GM19324 (cell line): ENCODE results near the gene RPS14.
A peak's percentile ranks its signal among the peaks of the same experiment; 100 is the strongest.
"Not testable (repeated sequence)": the region's sequence is repeated elsewhere in the genome, so short reads cannot be mapped to it uniquely, and the experiment has no call there.

Experiments used
- ATAC-seq: cut with Tn5 transposase; IDR thresholded peaks from one replicate; pipeline ENCODE4 v1.9.1; 2021; ENCODE audit warnings: mild to moderate bottlenecking, moderate library complexity; ENCODE audit not compliant: unreplicated experiment, low FRiP score

Gene RPS14

GRCh38 chr5:150481972-150482406, 32.5 kb upstream of the RPS14 start:
- ATAC-seq, result no peak

GRCh38 chr5:150481708-150481965, 32.1 kb upstream of the RPS14 start:
- no peak for ATAC-seq

DNA sequence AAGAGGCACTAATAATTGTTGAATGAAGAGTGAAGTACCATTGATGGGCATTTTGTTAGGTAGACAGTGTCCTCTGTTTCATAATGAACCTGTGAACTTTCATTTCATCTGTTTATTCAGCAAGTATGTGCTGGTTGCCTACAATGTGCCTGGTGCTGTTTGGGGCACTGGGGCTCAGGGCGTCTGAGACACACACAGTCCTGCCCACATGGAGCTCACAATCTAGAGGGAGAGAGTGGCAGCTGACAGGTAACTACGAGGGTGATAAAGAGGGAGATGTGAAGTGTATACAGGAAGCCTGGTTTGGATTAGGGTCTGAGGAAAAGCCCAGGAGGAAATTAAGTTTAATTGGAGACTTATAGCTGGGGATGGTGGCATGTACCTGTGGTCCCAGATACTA, 29.9 kb upstream of the RPS14 start:
- no peak for ATAC-seq

GRCh38 chr5:150476568-150476967, 27.0 kb upstream of the RPS14 start:
- ATAC-seq, result not testable (repeated sequence)

DNA sequence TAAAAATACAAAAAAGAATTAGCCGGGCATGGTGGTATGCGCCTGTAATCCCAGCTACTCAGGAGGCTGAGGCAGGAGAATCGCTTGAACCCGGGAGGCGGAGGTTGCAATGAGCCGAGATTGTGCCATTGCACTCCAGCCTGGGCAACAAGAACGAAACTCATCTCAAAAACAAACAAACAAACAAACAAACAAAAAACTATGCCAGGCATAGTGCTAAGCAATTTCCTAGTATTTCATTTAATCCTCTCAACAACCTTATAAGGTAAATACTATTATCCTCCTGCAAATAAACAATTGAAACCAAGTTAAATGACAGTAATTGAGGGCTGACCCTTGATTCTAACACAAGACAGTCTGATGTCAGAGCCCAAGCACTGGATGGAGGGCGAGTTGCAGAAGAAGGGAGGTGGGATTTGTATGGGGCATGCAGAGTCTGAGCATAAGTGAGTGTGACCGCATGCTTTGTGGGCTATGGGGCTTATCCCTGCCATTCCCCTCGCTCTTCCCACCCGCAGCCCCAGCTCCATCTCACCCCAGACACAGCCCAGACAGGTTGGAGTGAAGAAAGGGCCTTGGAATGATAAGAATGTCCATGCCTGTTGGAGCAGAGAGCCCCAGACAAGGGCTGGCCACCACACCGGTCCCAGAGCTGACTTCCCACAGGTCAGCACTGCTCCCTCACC, 24.3 kb upstream of the RPS14 start:
- no peak for ATAC-seq

- no peak for ATAC-seq
These were observed 20.4 kb upstream of the RPS14 start for GRCh38 chr5:150469718-150470469.

GRCh38 chr5:150468206-150468605, 18.7 kb upstream of the RPS14 start:
- no peak for ATAC-seq

GRCh38 chr5:150465927-150466326, 16.4 kb upstream of the RPS14 start:
- ATAC-seq, result no peak

GRCh38 chr5:150464554-150465012, 15.0 kb upstream of the RPS14 start:
- ATAC-seq, result no peak

DNA sequence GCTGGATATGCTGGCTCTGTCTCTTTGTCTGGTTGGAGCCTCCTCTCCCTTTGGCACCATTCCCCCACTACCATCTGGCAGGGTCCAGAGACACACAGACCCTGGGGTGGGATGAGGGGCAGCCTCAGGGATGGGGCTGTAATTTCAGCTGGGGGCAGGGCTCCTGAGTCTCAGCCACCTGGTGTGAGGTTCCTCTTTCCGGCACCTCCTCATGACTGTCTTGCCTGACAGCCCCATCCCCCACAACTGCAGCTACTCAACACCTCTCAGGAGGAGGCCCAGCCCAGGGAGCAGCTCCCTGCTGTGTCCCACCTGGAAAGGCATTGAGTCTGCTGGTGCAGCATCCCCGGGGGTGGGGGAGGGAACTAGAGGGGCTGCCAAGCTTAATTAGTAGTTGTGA, 11.7 kb upstream of the RPS14 start:
- ATAC-seq, result peak; percentile 61

DNA sequence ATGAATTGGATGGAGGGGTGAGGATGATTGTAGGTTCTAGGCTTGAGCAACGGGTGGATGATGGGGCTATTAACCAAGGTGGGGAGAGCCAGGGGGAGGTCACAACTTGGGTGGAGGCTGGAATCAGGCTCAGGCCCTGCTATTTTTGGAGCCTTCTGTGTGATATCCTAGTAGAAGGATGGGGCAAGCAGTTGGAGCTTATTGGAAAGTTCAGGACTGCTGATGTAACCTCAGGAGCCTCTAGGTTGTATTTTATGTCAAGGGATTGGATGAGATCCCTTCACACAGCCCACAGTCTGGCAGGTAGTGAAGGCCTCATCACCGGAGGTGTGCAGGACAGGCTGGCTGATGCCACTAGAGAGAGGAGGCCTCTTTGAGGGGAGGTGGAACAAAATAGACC, 11.2 kb upstream of the RPS14 start:
- no peak for ATAC-seq

GRCh38 chr5:150458802-150459557, 9.4 kb upstream of the RPS14 start:
- peak; percentile 77 for ATAC-seq

GRCh38 chr5:150457562-150458240, 8.2 kb upstream of the RPS14 start:
- no peak for ATAC-seq

DNA sequence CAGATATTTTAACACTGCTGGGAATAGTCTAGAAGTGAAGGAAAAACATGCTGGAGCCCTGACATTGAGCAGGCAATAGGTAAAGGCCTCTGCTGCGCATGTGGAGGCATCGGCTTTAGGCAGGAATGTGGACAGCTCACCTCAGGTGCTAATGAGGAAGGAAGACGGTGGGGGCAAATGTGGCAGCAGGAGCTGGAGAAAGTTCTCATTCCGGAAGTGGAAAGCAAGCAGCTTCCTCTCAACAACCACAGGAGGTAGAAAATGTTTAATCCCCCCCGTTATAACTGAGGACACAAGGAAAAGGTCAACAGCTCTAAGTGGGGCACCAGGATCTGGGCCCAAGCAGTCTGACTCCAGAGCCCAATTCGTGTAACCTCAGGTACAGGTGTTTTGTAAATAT, 7.6 kb upstream of the RPS14 start:
- ATAC-seq, result no peak

- no peak for ATAC-seq
These were observed 5.1 kb upstream of the RPS14 start for GRCh38 chr5:150454492-150455229.

GRCh38 chr5:150454027-150454426, 4.5 kb upstream of the RPS14 start:
- not testable (repeated sequence) for ATAC-seq

DNA sequence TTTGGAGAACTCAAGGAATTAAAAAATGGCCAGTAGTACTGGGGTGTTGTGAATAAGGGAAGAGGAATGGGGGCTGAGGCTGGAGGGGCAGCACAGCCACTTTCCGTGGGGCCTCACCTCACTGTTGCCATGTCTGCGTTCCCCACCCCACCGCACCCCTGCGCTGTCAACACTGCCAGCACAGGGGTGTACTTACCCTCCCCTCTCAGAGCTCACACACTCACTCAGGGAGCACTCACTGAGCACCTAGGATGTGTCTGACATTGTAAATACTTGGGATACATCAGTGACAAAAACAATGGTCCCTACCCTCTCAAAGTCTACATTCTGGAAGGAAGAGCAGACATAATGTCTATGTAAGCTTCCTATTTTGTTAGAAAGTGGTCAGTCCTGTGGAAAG, 3.4 kb upstream of the RPS14 start:
- no peak for ATAC-seq

DNA sequence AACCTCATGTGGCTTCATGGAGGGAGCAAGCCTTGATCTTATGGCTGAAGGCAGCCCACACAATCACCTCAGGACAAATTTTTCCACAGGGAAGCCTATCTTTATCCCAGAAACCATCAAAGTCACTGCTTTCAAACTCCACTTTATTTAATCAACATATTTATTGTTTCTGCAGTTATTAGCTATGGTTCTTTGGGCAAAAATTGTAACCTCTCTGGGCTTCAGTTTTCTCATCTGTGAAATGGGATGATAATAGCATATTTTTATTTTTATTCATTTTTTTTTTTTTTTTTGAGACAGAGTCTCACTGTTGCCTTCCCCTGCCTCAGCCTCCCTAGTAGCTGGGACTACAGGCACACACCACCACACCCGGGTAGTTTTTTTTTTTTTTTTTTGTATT, 2.1 kb upstream of the RPS14 start:
- ATAC-seq, result no peak

DNA sequence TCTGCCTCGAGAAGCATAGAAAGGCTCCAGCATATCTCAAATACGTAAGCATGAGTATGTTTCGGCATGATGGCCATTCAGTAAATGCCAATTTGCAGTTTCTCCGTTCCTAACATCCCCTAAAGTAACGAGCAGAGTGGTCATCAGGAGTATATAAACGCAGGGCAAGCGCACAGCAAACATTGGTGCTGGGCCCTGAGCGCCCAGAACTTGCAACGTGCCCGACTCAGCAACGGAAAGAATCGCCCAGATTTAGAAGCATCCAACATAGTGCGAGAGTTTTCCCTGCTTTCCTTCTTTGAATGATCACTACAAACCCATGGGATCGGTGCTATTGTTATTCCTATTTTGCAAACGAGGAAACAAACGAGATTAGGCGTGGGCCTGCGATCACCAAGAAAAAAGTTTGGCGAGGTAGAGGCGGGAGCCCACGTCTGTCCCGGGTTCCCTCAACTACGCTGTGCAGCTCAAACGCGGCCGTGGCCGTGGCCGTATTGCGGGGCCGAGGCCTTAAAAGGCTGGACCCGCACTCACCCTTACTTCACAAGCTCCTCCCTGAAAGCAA, 505 bp downstream of the RPS14 start:
- ATAC-seq, result peak; percentile 31

DNA sequence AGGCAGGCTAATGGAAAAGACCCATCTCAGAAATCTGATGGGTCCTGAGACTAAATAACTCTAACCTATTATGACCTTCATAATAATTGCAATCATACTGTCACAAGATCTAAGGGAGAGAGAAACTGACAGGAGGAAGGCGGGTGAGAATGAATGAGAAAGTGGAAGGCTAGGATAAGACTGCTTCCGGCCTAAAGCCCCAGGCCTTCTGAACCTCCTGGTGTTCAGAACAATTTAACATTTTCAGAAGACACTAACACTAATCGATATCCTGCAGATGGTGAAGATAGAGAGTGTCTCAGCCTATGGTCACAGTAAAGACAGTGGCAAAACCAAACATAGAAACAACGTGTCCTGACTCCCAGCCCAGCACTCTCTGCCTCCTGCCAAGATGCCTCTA, 1.2 kb downstream of the RPS14 start:
- ATAC-seq, result no peak
